OCI-LY3 (cell line): Measurements from ENCODE around the gene RGS6.

Experiments
- H2AFZ ChIP-seq: fragments of 200-600, 300-600 bp; shearing (Covaris generic); 2 replicates; pipeline ENCODE4 v1.6.0; 2014; ENCODE audit warnings: antibody characterized with exemption, low read depth, low read length
- H3K27ac ChIP-seq: fragments of 200-600, 300-600 bp; sonication (generic); 2 replicates; pipeline ENCODE4 v1.5.1; 2014; ENCODE audit warnings: mild to moderate bottlenecking, low read length, moderate library complexity, mixed read lengths
- H3K27me3 ChIP-seq: fragments of 200-600, 300-600 bp; sonication (generic); 2 replicates; pipeline ENCODE4 v1.6.1; 2014; ENCODE audit warnings: low read depth, low read length, mixed read lengths
- H3K36me3 ChIP-seq: fragments of 200-600, 300-600 bp; sonication (generic); replicated peaks from 2 replicates; pipeline ENCODE3; 2014; ENCODE audit warnings: low read depth, low read length, mixed read lengths
- H3K4me1 ChIP-seq: fragments of 300-600, 200-600 bp; sonication (generic); 2 replicates; pipeline ENCODE4 v1.6.1; 2014; ENCODE audit warnings: low read length, mixed read lengths
- H3K4me2 ChIP-seq: fragments of 200-600, 300-600 bp; sonication (generic); 2 replicates; pipeline ENCODE4 v1.6.1; 2014; ENCODE audit warnings: low read length, mixed read lengths
- H3K4me3 ChIP-seq: fragments of 300-600, 200-600 bp; sonication (generic); 2 replicates; pipeline ENCODE4 v1.5.1; 2014; ENCODE audit warnings: antibody characterized with exemption, mild to moderate bottlenecking, low read length, moderate library complexity
- H3K79me2 ChIP-seq: fragments of 300-600, 200-600 bp; shearing (Covaris generic); 2 replicates; pipeline ENCODE4 v1.6.1; 2014; ENCODE audit warnings: mild to moderate bottlenecking, low read length, mixed read lengths
- H3K9ac ChIP-seq: fragments of 300-600, 200-600 bp; shearing (Covaris generic); 2 replicates; pipeline ENCODE4 v1.6.0; 2014; ENCODE audit warnings: mild to moderate bottlenecking, low read length, moderate library complexity
- H3K9me3 ChIP-seq: fragments of 200-600, 300-600 bp; shearing (Covaris generic); 2 replicates; pipeline ENCODE4 v1.6.1; 2014; ENCODE audit warnings: low read length, mixed read lengths; ENCODE audit not compliant: insufficient read depth
- H4K20me1 ChIP-seq: fragments of 200-600, 300-600 bp; sonication (generic); 2 replicates; pipeline ENCODE4 v1.6.1; 2016; ENCODE audit warnings: low read length, mixed read lengths; ENCODE audit not compliant: insufficient read depth
- CTCF ChIP-seq: fragments of 200-600, 300-600 bp; sonication (generic); IDR thresholded peaks from 2 replicates; pipeline ENCODE4 v1.5.1; 2014; ENCODE audit warnings: antibody characterized with exemption, low read length, low read depth
- EZH2phosphoT487 ChIP-seq: fragments of 200-600 bp; shearing (Covaris generic); IDR thresholded peaks from 2 replicates; pipeline ENCODE4 v1.6.1; 2018; ENCODE audit warnings: antibody characterized with exemption, mixed run types, low read depth

The RGS6 gene

GRCh38 chr14:72609205-72609916, 677.1 kb downstream of the RGS6 start:
- H3K4me1 ChIP-seq = no peaks in the 10 kb centered on the region
- no peaks in the 10 kb centered on the region for H3K27me3 ChIP-seq
- H3K4me3 ChIP-seq = no peak overlapping the region
- no peaks in the 10 kb centered on the region for H4K20me1 ChIP-seq
- H3K9me3 ChIP-seq = no peaks in the 10 kb centered on the region
- no peak overlapping the region for H3K4me2 ChIP-seq
- H3K27ac ChIP-seq = no peak overlapping the region
- no peak overlapping the region for H2AFZ ChIP-seq
- H3K9ac ChIP-seq = no peak overlapping the region
- no peaks in the 10 kb centered on the region for H3K36me3 ChIP-seq
- TF ChIP-seq EZH2phosphoT487 (no peak), CTCF (no peak)
- H3K79me2 ChIP-seq = no peaks in the 10 kb centered on the region

DNA sequence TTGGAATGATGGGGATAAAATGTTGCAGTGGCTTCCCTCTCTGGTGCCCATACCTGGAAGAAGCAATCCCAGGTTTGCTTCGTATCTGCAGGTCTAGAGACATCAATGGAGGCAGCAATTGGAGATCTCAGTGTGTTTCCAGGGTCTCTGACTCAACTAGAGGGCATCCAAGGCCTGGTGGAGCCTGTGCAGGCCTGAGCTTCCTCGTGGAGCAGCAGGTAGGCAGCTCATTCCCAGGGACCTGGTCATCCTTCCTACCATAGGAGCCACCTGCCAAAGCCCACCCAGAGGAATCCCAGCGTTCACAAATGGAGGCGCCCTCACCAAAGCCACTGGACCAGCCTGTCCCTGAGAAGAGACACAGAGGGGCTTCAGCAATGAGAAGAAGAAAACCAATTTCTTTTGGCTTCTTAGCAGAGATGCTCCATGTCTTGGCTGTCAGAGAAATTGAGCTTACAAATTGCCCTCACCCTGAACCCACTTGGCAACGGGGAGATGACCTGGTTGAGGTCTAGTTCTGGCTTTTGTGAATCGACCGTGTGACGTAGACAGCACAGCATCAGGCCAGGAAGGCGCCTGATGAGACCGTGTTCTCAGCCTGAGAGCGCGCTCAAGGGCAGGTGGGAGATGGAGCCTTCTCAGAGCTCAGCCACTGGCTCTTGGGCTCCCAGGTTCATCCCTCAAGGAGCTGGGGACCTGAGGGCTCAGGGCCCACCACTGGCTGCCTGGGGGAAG, 678.0 kb downstream of the RGS6 start:
- H3K4me1 ChIP-seq = no peaks in the 10 kb centered on the region
- no peak overlapping the region for H3K27ac ChIP-seq
- TF ChIP-seq CTCF (no peak), EZH2phosphoT487 (no peak)

DNA sequence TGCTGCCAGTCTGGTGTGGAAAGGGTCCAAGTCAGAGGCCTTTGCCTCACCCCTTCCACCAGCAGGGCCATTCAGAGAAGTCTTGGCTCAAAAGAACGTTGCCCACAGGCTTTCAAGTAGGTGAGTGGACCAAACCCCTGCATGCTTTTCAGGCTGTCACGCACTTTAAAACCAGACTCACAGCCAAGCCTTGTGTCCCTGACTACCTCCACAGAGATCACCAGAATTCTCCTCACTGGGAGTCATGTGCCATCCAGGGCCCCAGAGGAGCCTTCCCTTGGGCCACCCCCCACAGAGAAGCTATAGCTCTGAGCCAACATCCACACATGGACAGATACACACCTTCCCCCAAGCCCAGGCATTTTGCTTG, 678.6 kb downstream of the RGS6 start:
- H3K4me3 ChIP-seq = no peak overlapping the region
- no peaks in the 10 kb centered on the region for H3K36me3 ChIP-seq
- H3K79me2 ChIP-seq = no peaks in the 10 kb centered on the region
- H3K27ac ChIP-seq = no peak overlapping the region
- H3K4me2 ChIP-seq = no peak overlapping the region
- H4K20me1 ChIP-seq = no peaks in the 10 kb centered on the region
- no peak overlapping the region for H2AFZ ChIP-seq
- H3K9ac ChIP-seq = no peak overlapping the region
- no peak for TF ChIP-seq EZH2phosphoT487
- no peak for TF ChIP-seq CTCF
- no peaks in the 10 kb centered on the region for H3K27me3 ChIP-seq
- H3K4me1 ChIP-seq = no peaks in the 10 kb centered on the region
- no peaks in the 10 kb centered on the region for H3K9me3 ChIP-seq

More for the DNA sequence above, 678.0 kb downstream of the RGS6 start:
- no peak overlapping the region for H3K4me3 ChIP-seq
- no peak overlapping the region for H3K9ac ChIP-seq
- H3K4me2 ChIP-seq = no peak overlapping the region
- H4K20me1 ChIP-seq = no peaks in the 10 kb centered on the region
- H3K27me3 ChIP-seq = no peaks in the 10 kb centered on the region
- no peaks in the 10 kb centered on the region for H3K79me2 ChIP-seq
- no peak overlapping the region for H2AFZ ChIP-seq
- no peaks in the 10 kb centered on the region for H3K36me3 ChIP-seq
- H3K9me3 ChIP-seq = no peaks in the 10 kb centered on the region

DNA sequence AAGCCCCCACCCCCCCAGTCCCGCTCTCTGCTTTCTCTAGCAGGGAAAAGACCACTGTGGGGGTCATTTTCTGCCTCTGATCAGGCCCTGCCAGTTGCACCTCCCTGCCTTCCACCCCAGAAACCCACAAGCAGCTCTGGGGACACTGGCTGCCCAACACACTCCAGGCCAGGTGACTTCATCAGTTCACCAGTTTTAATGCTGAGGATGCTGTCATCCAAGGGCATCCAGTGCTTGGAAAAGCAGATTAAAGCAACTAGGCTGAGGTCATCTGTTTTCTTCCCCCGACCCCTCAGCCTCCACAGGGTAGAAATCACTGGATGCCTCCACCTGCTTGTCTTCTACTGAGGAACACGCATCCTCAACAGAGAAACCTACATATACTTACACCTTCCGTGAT, 679.3 kb downstream of the RGS6 start:
- Histone ChIP-seq H3K9ac (no peak overlapping the region), H3K36me3 (no peaks in the 10 kb centered on the region), H3K9me3 (no peaks in the 10 kb centered on the region), H3K27ac (no peak overlapping the region), H3K4me2 (no peak overlapping the region), H4K20me1 (no peaks in the 10 kb centered on the region), H3K4me3 (no peak overlapping the region), H3K27me3 (no peaks in the 10 kb centered on the region), H3K79me2 (no peaks in the 10 kb centered on the region), H3K4me1 (no peaks in the 10 kb centered on the region), H2AFZ (no peak overlapping the region)
- no peak for TF ChIP-seq EZH2phosphoT487
- TF ChIP-seq CTCF = no peak
